Ishikawa (cell line): ENCODE data around the gene NFU1.

Experiments used
- CEBPB ChIP-seq: IDR thresholded peaks from 2 replicates; pipeline ENCODE4 v1.6.1; 2012
- CREB1 ChIP-seq: IDR thresholded peaks from 2 replicates; pipeline ENCODE4 v1.6.1; 2012; ENCODE audit warnings: low read depth
- EGR1 ChIP-seq: IDR thresholded peaks from 2 replicates; pipeline ENCODE4 v1.6.1; 2012
- EP300 ChIP-seq: IDR thresholded peaks from 2 replicates; pipeline ENCODE4 v1.6.1; 2012; ENCODE audit warnings: borderline replicate concordance
- FOXM1 ChIP-seq: IDR thresholded peaks from 2 replicates; pipeline ENCODE4 v1.6.1; 2012; ENCODE audit warnings: low read depth, borderline replicate concordance
- MAX ChIP-seq: IDR thresholded peaks from 2 replicates; pipeline ENCODE4 v1.6.1; 2012
- NFIC ChIP-seq: IDR thresholded peaks from 2 replicates; pipeline ENCODE4 v1.6.1; 2012
- RAD21 ChIP-seq: IDR thresholded peaks from 2 replicates; pipeline ENCODE4 v1.6.1; 2012; ENCODE audit warnings: low read depth
- REST ChIP-seq: IDR thresholded peaks from 2 replicates; pipeline ENCODE4 v1.6.1; 2012; ENCODE audit warnings: low read depth, mild to moderate bottlenecking
- TAF1 ChIP-seq: IDR thresholded peaks from 2 replicates; pipeline ENCODE4 v1.6.1; 2012; ENCODE audit warnings: low read depth, mild to moderate bottlenecking
- TCF12 ChIP-seq: IDR thresholded peaks from 2 replicates; pipeline ENCODE4 v1.6.1; 2012; ENCODE audit warnings: low read depth
- TEAD4 ChIP-seq: IDR thresholded peaks from 2 replicates; pipeline ENCODE4 v1.6.1; 2012
- USF1 ChIP-seq: IDR thresholded peaks from 2 replicates; pipeline ENCODE4 v1.6.1; 2012
- YY1 ChIP-seq: IDR thresholded peaks from 2 replicates; pipeline ENCODE4 v1.6.1; 2012; ENCODE audit warnings: low read depth
- ZBTB7A ChIP-seq: IDR thresholded peaks from 2 replicates; pipeline ENCODE4 v1.6.1; 2012; ENCODE audit warnings: low read depth

The NFU1 gene

GRCh38 chr2:69393963-69394362 lies 43.3 kb downstream of the NFU1 start:
- TF ChIP-seq CEBPB (no peak), CREB1 (no peak), EP300 (no peak), TCF12 (no peak), REST (no peak), FOXM1 (no peak), NFIC (no peak)

- TF ChIP-seq EGR1 (no peak), EP300 (no peak), RAD21 (no peak), REST (no peak), ZBTB7A (no peak), TEAD4 (no peak), CREB1 (no peak), MAX (no peak)
Observed at GRCh38 chr2:69390471-69390870, 46.8 kb downstream of the NFU1 start.

GRCh38 chr2:69390001-69390400 lies 47.2 kb downstream of the NFU1 start:
- TF ChIP-seq TEAD4 (no peak), CREB1 (no peak), FOXM1 (no peak), YY1 (no peak), NFIC (no peak), MAX (no peak), RAD21 (no peak), REST (no peak), CEBPB (no peak), TCF12 (no peak), TAF1 (no peak), USF1 (no peak), EGR1 (no peak), ZBTB7A (no peak), EP300 (no peak)

- TF ChIP-seq EP300: no peak
- no peak for TF ChIP-seq REST
- TF ChIP-seq EGR1: no peak
- no peak for TF ChIP-seq USF1
- no peak for TF ChIP-seq RAD21
- no peak for TF ChIP-seq CEBPB
- no peak for TF ChIP-seq ZBTB7A
- no peak for TF ChIP-seq NFIC
Observed at GRCh38 chr2:69389271-69389670, 48.0 kb downstream of the NFU1 start.
